HG03060 (cell line): Measurements from ENCODE around the gene CCDC88A.
"Not testable (repeated sequence)": the region's sequence is repeated elsewhere in the genome, so short reads cannot be mapped to it uniquely, and the experiment has no call there.

Source experiments
- ATAC-seq: cut with Tn5 transposase; IDR thresholded peaks from one replicate; pipeline ENCODE4 v1.9.1; 2021; ENCODE audit warnings: low read depth, moderate number of reproducible peaks; ENCODE audit not compliant: unreplicated experiment

The CCDC88A gene

GRCh38 chr2:55391615-55392242 lies 27.9 kb downstream of the CCDC88A start:
- ATAC-seq, result no peak

GRCh38 chr2:55391155-55391554 lies 28.5 kb downstream of the CCDC88A start:
- no peak for ATAC-seq

GRCh38 chr2:55385516-55385915 lies 34.1 kb downstream of the CCDC88A start:
- not testable (repeated sequence) for ATAC-seq

GRCh38 chr2:55384786-55385185 lies 34.9 kb downstream of the CCDC88A start:
- no peak for ATAC-seq

- ATAC-seq, result no peak
Measured at GRCh38 chr2:55371376-55371775, 48.3 kb downstream of the CCDC88A start.

- ATAC-seq, result no peak
Measured at GRCh38 chr2:55370208-55370607, 49.4 kb downstream of the CCDC88A start.

GRCh38 chr2:55365303-55365702 lies 54.4 kb downstream of the CCDC88A start:
- ATAC-seq, result no peak

GRCh38 chr2:55364189-55365055 lies 55.2 kb downstream of the CCDC88A start:
- ATAC-seq, result no peak

- no peak for ATAC-seq
Measured at GRCh38 chr2:55363636-55364035, 56.0 kb downstream of the CCDC88A start.

GRCh38 chr2:55361465-55362189 lies 58.0 kb downstream of the CCDC88A start:
- no peak for ATAC-seq

GRCh38 chr2:55358451-55358850 lies 61.2 kb downstream of the CCDC88A start:
- ATAC-seq, result no peak

GRCh38 chr2:55357927-55358326 lies 61.7 kb downstream of the CCDC88A start:
- ATAC-seq, result no peak

- ATAC-seq, result no peak
Measured at GRCh38 chr2:55357164-55357563, 62.5 kb downstream of the CCDC88A start.

GRCh38 chr2:55356136-55356535 lies 63.5 kb downstream of the CCDC88A start:
- ATAC-seq, result not testable (repeated sequence)

- ATAC-seq, result no peak
Measured at GRCh38 chr2:55355451-55355850, 64.2 kb downstream of the CCDC88A start.

- ATAC-seq, result no peak
Measured at GRCh38 chr2:55351672-55352071, 68.0 kb downstream of the CCDC88A start.

GRCh38 chr2:55345064-55345463 lies 74.6 kb downstream of the CCDC88A start:
- ATAC-seq, result no peak

GRCh38 chr2:55338268-55338667 lies 81.4 kb downstream of the CCDC88A start:
- no peak for ATAC-seq

GRCh38 chr2:55334728-55335127 lies 84.9 kb downstream of the CCDC88A start:
- ATAC-seq, result no peak

GRCh38 chr2:55330541-55331297 lies 88.9 kb downstream of the CCDC88A start:
- no peak for ATAC-seq
